CD8-positive, alpha-beta memory T cell (primary cell): ENCODE results near the gene CAMK1D. TPM values are rescaled to one million over a fixed set of nuclear protein-coding genes. Genes with fewer than 3 reads are reported as not detected.

ENCODE experiments used
- CTCF ChIA-PET: fragments of 350-600 bp; sonication (Branson Sonifier 250); formaldehyde crosslinking; loops from one replicate; lab custom pipeline; 2021; ENCODE audit warnings: antibody characterized with exemption; lab: Charles Lee
- POLR2A ChIA-PET: fragments of 350-600 bp; sonication (Branson Sonifier 250); formaldehyde crosslinking; loops from one replicate; lab custom pipeline; 2021; ENCODE audit warnings: antibody characterized with exemption; lab: Charles Lee
- DNase-seq, 5 donors: peaks; one replicate each; pipeline versions ENCODE4 v3.0.0 to v3.0.0-alpha.2; 2020 to 2022; ENCODE audit warnings: mixed read lengths in 1 of 5
- H3K27ac ChIP-seq: one replicate; pipeline ENCODE4 v1.7.0; 2013; ENCODE audit warnings: low read depth, mild to moderate bottlenecking, low read length, moderate library complexity
- H3K27me3 ChIP-seq: 2 replicates; pipeline ENCODE4 v1.7.0; 2013; ENCODE audit warnings: low read length, mild to moderate bottlenecking; ENCODE audit not compliant: insufficient read depth, poor library complexity, severe bottlenecking
- H3K36me3 ChIP-seq: 2 replicates; pipeline ENCODE4 v1.7.0; 2013; ENCODE audit warnings: mild to moderate bottlenecking, low read length, moderate library complexity; ENCODE audit not compliant: insufficient read depth
- H3K4me1 ChIP-seq: 2 replicates; pipeline ENCODE4 v1.7.0; 2013; ENCODE audit warnings: mild to moderate bottlenecking, low read length, moderate library complexity; ENCODE audit not compliant: insufficient read depth
- H3K4me3 ChIP-seq: 2 replicates; pipeline ENCODE4 v1.7.0; 2013; ENCODE audit warnings: mild to moderate bottlenecking, low read length
- H3K9me3 ChIP-seq: 2 replicates; pipeline ENCODE4 v1.7.0; 2013; ENCODE audit warnings: mild to moderate bottlenecking, low read length
- H3K27ac Mint-ChIP-seq, 8 donors: one replicate each; pipeline ENCODE4 v1.8.0; 2020 to 2021; ENCODE audit warnings: mixed read lengths in 8 of 8, mild to moderate bottlenecking in 6 of 8, inconsistent platforms in 3 of 8, moderate library complexity in 3 of 8
- H3K27me3 Mint-ChIP-seq, 2 donors: one replicate each; pipeline ENCODE4 v1.8.0; 2020 to 2021; ENCODE audit warnings: mixed read lengths in 2 of 2, mild to moderate bottlenecking in 1 of 2, moderate library complexity in 1 of 2
- H3K36me3 Mint-ChIP-seq, 3 donors: one replicate each; pipeline ENCODE4 v1.8.0; 2020 to 2021; ENCODE audit warnings: mixed read lengths in 3 of 3, inconsistent platforms in 1 of 3, mild to moderate bottlenecking in 1 of 3
- H3K4me1 Mint-ChIP-seq, 3 donors: one replicate each; pipeline ENCODE4 v1.8.0; 2020 to 2021; ENCODE audit warnings: mixed read lengths in 3 of 3, inconsistent platforms in 1 of 3, mild to moderate bottlenecking in 1 of 3
- H3K4me3 Mint-ChIP-seq, 7 donors: one replicate each; pipeline ENCODE4 v1.8.0; 2020 to 2021; ENCODE audit warnings: mixed read lengths in 7 of 7, mild to moderate bottlenecking in 6 of 7, moderate library complexity in 4 of 7, inconsistent platforms in 2 of 7
- H3K9me3 Mint-ChIP-seq, 5 donors: one replicate each; pipeline ENCODE4 v1.8.0; 2020 to 2022; ENCODE audit warnings: mixed read lengths in 5 of 5, mild to moderate bottlenecking in 3 of 5, moderate library complexity in 2 of 5, inconsistent platforms in 1 of 5
- polyA plus RNA-seq: library from polyadenylated mRNA; unstranded; fragments of 300-500 nt; fragmentation: Illumina TruSeq; gene quantifications from one replicate; pipeline ENCODE4 v1.2.3, GENCODE V29; 2021
- total RNA-seq, 2 experiments: library from RNA; stranded (reverse); gene quantifications; one replicate each; pipeline ENCODE4 v1.2.3, GENCODE V29; 2021

Gene CAMK1D
- total and polyA plus RNA-seq, 3 experiments from 2014 or later: 8.9 to 15.1 (median 10.0) TPM

GRCh38 chr10:12705943-12706342 lies 356.6 kb downstream of the CAMK1D start:
- Histone ChIP-seq H3K9me3 (no peaks in the 10 kb centered on the region), H3K4me3 (no peak overlapping the region), H3K27me3 (no peaks in the 10 kb centered on the region), H3K36me3 (no peaks in the 10 kb centered on the region), H3K27ac (no peak overlapping the region), H3K4me1 (no peaks in the 10 kb centered on the region)
- DNase-seq: no peak
- Mint-ChIP-seq H3K27ac (peak overlapping the region in 3 of 8 donors; percentile 39 to 67 (median 42)), H3K4me3 (no peak overlapping the region), H3K4me1 (peaks cover 1 to 2% (median 1%) of the 10 kb centered on the region in 3 donors), H3K27me3 (peaks cover 0 to 1% of the 10 kb centered on the region in 2 donors), H3K9me3 (no peaks in the 10 kb centered on the region), H3K36me3 (peaks cover 0 to 2% (median 0%) of the 10 kb centered on the region in 3 donors)
- POLR2A ChIA-PET: no interaction called here
- CTCF ChIA-PET: interaction anchor here (3.4 to 7.3 kb wide), 2 partner anchors 441 to 491 kb away, joined by 10 to 67 read pairs; no protein-coding TSS in a partner anchor

GRCh38 chr10:12707461-12708185 lies 358.3 kb downstream of the CAMK1D start:
- POLR2A ChIA-PET: no interaction called here
- H3K27ac Mint-ChIP-seq: peak overlapping the region in 3 of 8 donors; percentile 27 to 67 (median 39)

GRCh38 chr10:12709000-12709401 lies 359.7 kb downstream of the CAMK1D start:
- ChIA-PET POLR2A (no interaction called here), CTCF (interaction anchor here (0.7 to 7.3 kb wide), 2 partner anchors 8 to 444 kb away, joined by 3 to 67 read pairs; no protein-coding TSS in a partner anchor)
- H3K27me3 Mint-ChIP-seq: peaks cover 0 to 1% of the 10 kb centered on the region in 2 donors
- peaks cover 0 to 5% (median 3%) of the 10 kb centered on the region in 3 donors for H3K4me1 Mint-ChIP-seq
- H3K27ac Mint-ChIP-seq: peak overlapping the region in 3 of 8 donors; percentile 26 to 77 (median 36)
- H3K9me3 Mint-ChIP-seq: no peaks in the 10 kb centered on the region
- H3K4me3 Mint-ChIP-seq: no peak overlapping the region
- no peaks in the 10 kb centered on the region for H3K36me3 Mint-ChIP-seq
- Histone ChIP-seq H3K36me3 (no peaks in the 10 kb centered on the region), H3K9me3 (no peaks in the 10 kb centered on the region), H3K4me3 (no peak overlapping the region), H3K27ac (no peak overlapping the region), H3K27me3 (no peaks in the 10 kb centered on the region), H3K4me1 (no peaks in the 10 kb centered on the region)
- DNase-seq: no peak

More at GRCh38 chr10:12707461-12708185, 358.3 kb downstream of the CAMK1D start:
- Histone ChIP-seq H3K4me3 (no peak overlapping the region), H3K36me3 (no peaks in the 10 kb centered on the region), H3K4me1 (no peaks in the 10 kb centered on the region), H3K27me3 (no peaks in the 10 kb centered on the region), H3K27ac (no peak overlapping the region), H3K9me3 (no peaks in the 10 kb centered on the region)
- DNase-seq: no peak
- Mint-ChIP-seq H3K36me3 (no peaks in the 10 kb centered on the region), H3K27me3 (peaks cover 0 to 1% of the 10 kb centered on the region in 2 donors), H3K4me1 (peaks cover 0 to 5% (median 3%) of the 10 kb centered on the region in 3 donors), H3K4me3 (no peak overlapping the region), H3K9me3 (no peaks in the 10 kb centered on the region)
- CTCF ChIA-PET: interaction anchor here (1.1 to 7.3 kb wide), 5 partner anchors 16 to 721 kb away, joined by 3 to 67 read pairs (median 4); no protein-coding TSS in a partner anchor

- Mint-ChIP-seq H3K4me1 (peaks cover 0 to 5% (median 3%) of the 10 kb centered on the region in 3 donors), H3K27me3 (peaks cover 0 to 1% of the 10 kb centered on the region in 2 donors), H3K9me3 (no peaks in the 10 kb centered on the region), H3K27ac (peak overlapping the region in 1 of 8 donors; percentile 77), H3K4me3 (no peak overlapping the region), H3K36me3 (no peaks in the 10 kb centered on the region)
- Histone ChIP-seq H3K36me3 (no peaks in the 10 kb centered on the region), H3K4me1 (no peaks in the 10 kb centered on the region), H3K27ac (no peak overlapping the region), H3K27me3 (no peaks in the 10 kb centered on the region), H3K9me3 (no peaks in the 10 kb centered on the region), H3K4me3 (no peak overlapping the region)
- ChIA-PET POLR2A (no interaction called here), CTCF (interaction anchor here (1.6 to 7.3 kb wide), 2 partner anchors 445 to 749 kb away, joined by 3 to 67 read pairs; no protein-coding TSS in a partner anchor)
- DNase-seq: no peak
These were observed 360.2 kb downstream of the CAMK1D start for GRCh38 chr10:12709521-12709963.

GRCh38 chr10:12710157-12710556 lies 360.8 kb downstream of the CAMK1D start:
- no peaks in the 10 kb centered on the region for H3K36me3 ChIP-seq
- Mint-ChIP-seq H3K4me3 (no peak overlapping the region), H3K4me1 (peaks cover 1 to 5% (median 3%) of the 10 kb centered on the region in 3 donors), H3K27me3 (peaks cover 0 to 1% of the 10 kb centered on the region in 2 donors), H3K9me3 (no peaks in the 10 kb centered on the region), H3K27ac (no peak overlapping the region), H3K36me3 (no peaks in the 10 kb centered on the region)
- H3K27ac ChIP-seq: no peak overlapping the region
- POLR2A ChIA-PET: no interaction called here
- H3K4me3 ChIP-seq: no peak overlapping the region
- H3K9me3 ChIP-seq: no peaks in the 10 kb centered on the region
- CTCF ChIA-PET: interaction anchor here (0.6 to 7.3 kb wide), 7 partner anchors 8 to 750 kb away, joined by 3 to 67 read pairs (median 4); no protein-coding TSS in a partner anchor
- H3K4me1 ChIP-seq: no peaks in the 10 kb centered on the region
- no peaks in the 10 kb centered on the region for H3K27me3 ChIP-seq
- DNase-seq: no peak

GRCh38 chr10:12710594-12711349 lies 361.4 kb downstream of the CAMK1D start:
- ChIA-PET CTCF (interaction anchor here (0.6 to 7.3 kb wide), 11 partner anchors 9 to 750 kb away, joined by 3 to 67 read pairs (median 3); no protein-coding TSS in a partner anchor), POLR2A (no interaction called here)
- peak; percentile 45 to 71 (median 58) for DNase-seq
- Histone ChIP-seq H3K9me3 (no peaks in the 10 kb centered on the region), H3K36me3 (no peaks in the 10 kb centered on the region), H3K27ac (no peak overlapping the region), H3K27me3 (no peaks in the 10 kb centered on the region), H3K4me3 (no peak overlapping the region), H3K4me1 (no peaks in the 10 kb centered on the region)
- Mint-ChIP-seq H3K27me3 (peaks cover 0 to 1% of the 10 kb centered on the region in 2 donors), H3K4me3 (no peak overlapping the region), H3K4me1 (peaks cover 1 to 5% (median 3%) of the 10 kb centered on the region in 3 donors), H3K27ac (peak overlapping the region in 1 of 8 donors; percentile 1), H3K36me3 (no peaks in the 10 kb centered on the region), H3K9me3 (no peaks in the 10 kb centered on the region)

GRCh38 chr10:12711350-12711708 lies 362.0 kb downstream of the CAMK1D start:
- Histone ChIP-seq H3K27me3 (no peaks in the 10 kb centered on the region), H3K9me3 (no peaks in the 10 kb centered on the region), H3K36me3 (no peaks in the 10 kb centered on the region), H3K4me1 (no peaks in the 10 kb centered on the region), H3K4me3 (no peak overlapping the region), H3K27ac (no peak overlapping the region)
- Mint-ChIP-seq H3K4me3 (no peak overlapping the region), H3K9me3 (no peaks in the 10 kb centered on the region), H3K36me3 (no peaks in the 10 kb centered on the region), H3K27me3 (peaks cover 0 to 1% of the 10 kb centered on the region in 2 donors), H3K27ac (peak overlapping the region in 1 of 8 donors; percentile 1), H3K4me1 (peaks cover 1 to 5% (median 3%) of the 10 kb centered on the region in 3 donors)
- ChIA-PET POLR2A (no interaction called here), CTCF (interaction anchor here (0.8 to 7.3 kb wide), 10 partner anchors 9 to 497 kb away, joined by 3 to 67 read pairs (median 4); no protein-coding TSS in a partner anchor)
- no peak for DNase-seq
